HEK293 (cell line): ENCODE data around the gene FEV.
A peak's percentile ranks its signal among the peaks of the same experiment; 100 is the strongest.

Source experiments
- CTCF ChIP-seq: fragments of 450-650 bp; formaldehyde crosslinking; IDR thresholded peaks from 2 replicates; pipeline ENCODE4 v1.5.1; 2016; ENCODE audit warnings: missing biosample characterization, missing genetic modification characterization
- HIC1 ChIP-seq: fragments of 450-650 bp; formaldehyde crosslinking; IDR thresholded peaks from 2 replicates; pipeline ENCODE4 v1.5.1; 2016; ENCODE audit warnings: missing biosample characterization, missing genetic modification characterization
- KLF8 ChIP-seq: fragments of 450-650 bp; formaldehyde crosslinking; IDR thresholded peaks from 2 replicates; pipeline ENCODE4 v1.5.1; 2016; ENCODE audit warnings: missing biosample characterization, missing genetic modification characterization
- PRDM2 ChIP-seq: fragments of 450-650 bp; formaldehyde crosslinking; IDR thresholded peaks from 2 replicates; pipeline ENCODE4 v1.5.1; 2016; ENCODE audit warnings: missing biosample characterization, missing genetic modification characterization, borderline replicate concordance
- WT1 ChIP-seq: fragments of 450-650 bp; formaldehyde crosslinking; IDR thresholded peaks from 2 replicates; pipeline ENCODE4 v1.5.1; 2016; ENCODE audit warnings: missing biosample characterization, missing genetic modification characterization
- ZBTB17 ChIP-seq: fragments of 450-650 bp; formaldehyde crosslinking; IDR thresholded peaks from 2 replicates; pipeline ENCODE4 v1.5.1; 2016; ENCODE audit warnings: missing biosample characterization, missing genetic modification characterization
- ZFHX2 ChIP-seq: fragments of 450-650 bp; formaldehyde crosslinking; conservative IDR thresholded peaks from 2 replicates; pipeline ENCODE4 v1.5.1; 2016; ENCODE audit warnings: missing biosample characterization, missing genetic modification characterization
- ZFP69B ChIP-seq: fragments of 450-650 bp; formaldehyde crosslinking; IDR thresholded peaks from 2 replicates; pipeline ENCODE4 v1.5.1; 2016; ENCODE audit warnings: missing biosample characterization, missing genetic modification characterization
- ZNF2 ChIP-seq: fragments of 450-650 bp; formaldehyde crosslinking; IDR thresholded peaks from 2 replicates; pipeline ENCODE4 v1.5.1; 2016; ENCODE audit warnings: missing biosample characterization, missing genetic modification characterization
- ZNF341 ChIP-seq: fragments of 450-650 bp; formaldehyde crosslinking; IDR thresholded peaks from 2 replicates; pipeline ENCODE4; 2016; ENCODE audit warnings: low read depth, missing biosample characterization, missing genetic modification characterization
- ZNF529 ChIP-seq: fragments of 450-650 bp; formaldehyde crosslinking; IDR thresholded peaks from 2 replicates; pipeline ENCODE4 v1.5.1; 2017; ENCODE audit warnings: missing genetic modification characterization, missing biosample characterization; ENCODE audit not compliant: insufficient replicate concordance
- ZNF600 ChIP-seq: fragments of 450-650 bp; formaldehyde crosslinking; IDR thresholded peaks from 2 replicates; pipeline ENCODE4 v1.5.1; 2016; ENCODE audit warnings: missing biosample characterization, missing genetic modification characterization
- ZNF677 ChIP-seq: fragments of 450-650 bp; IDR thresholded peaks from 2 replicates; pipeline ENCODE4 v1.5.0; 2018; ENCODE audit warnings: missing biosample characterization, mild to moderate bottlenecking, missing genetic modification characterization, moderate library complexity
- ZNF785 ChIP-seq: fragments of 450-650 bp; formaldehyde crosslinking; IDR thresholded peaks from 2 replicates; pipeline ENCODE4 v1.5.1; 2016; ENCODE audit warnings: missing biosample characterization, missing genetic modification characterization
- TF ChIP-seq, protein P1 (sequence below): fragments of 450-650 bp; formaldehyde crosslinking; IDR thresholded peaks from 2 replicates; pipeline ENCODE4 v1.5.1; 2016; ENCODE audit warnings: missing biosample characterization, missing genetic modification characterization, low read depth
- TF ChIP-seq, protein P2 (sequence below): fragments of 450-650 bp; formaldehyde crosslinking; IDR thresholded peaks from 2 replicates; pipeline ENCODE4 v1.5.1; 2016; ENCODE audit warnings: missing biosample characterization, missing genetic modification characterization
- TF ChIP-seq, protein P3 (sequence below): fragments of 450-650 bp; IDR thresholded peaks from 2 replicates; pipeline ENCODE4 v1.5.1; 2018; ENCODE audit warnings: missing biosample characterization, missing genetic modification characterization
- TF ChIP-seq, protein P4 (sequence below): fragments of 450-650 bp; formaldehyde crosslinking; IDR thresholded peaks from 2 replicates; pipeline ENCODE4 v1.5.1; 2016; ENCODE audit warnings: missing biosample characterization, missing genetic modification characterization

FEV gene

DNA sequence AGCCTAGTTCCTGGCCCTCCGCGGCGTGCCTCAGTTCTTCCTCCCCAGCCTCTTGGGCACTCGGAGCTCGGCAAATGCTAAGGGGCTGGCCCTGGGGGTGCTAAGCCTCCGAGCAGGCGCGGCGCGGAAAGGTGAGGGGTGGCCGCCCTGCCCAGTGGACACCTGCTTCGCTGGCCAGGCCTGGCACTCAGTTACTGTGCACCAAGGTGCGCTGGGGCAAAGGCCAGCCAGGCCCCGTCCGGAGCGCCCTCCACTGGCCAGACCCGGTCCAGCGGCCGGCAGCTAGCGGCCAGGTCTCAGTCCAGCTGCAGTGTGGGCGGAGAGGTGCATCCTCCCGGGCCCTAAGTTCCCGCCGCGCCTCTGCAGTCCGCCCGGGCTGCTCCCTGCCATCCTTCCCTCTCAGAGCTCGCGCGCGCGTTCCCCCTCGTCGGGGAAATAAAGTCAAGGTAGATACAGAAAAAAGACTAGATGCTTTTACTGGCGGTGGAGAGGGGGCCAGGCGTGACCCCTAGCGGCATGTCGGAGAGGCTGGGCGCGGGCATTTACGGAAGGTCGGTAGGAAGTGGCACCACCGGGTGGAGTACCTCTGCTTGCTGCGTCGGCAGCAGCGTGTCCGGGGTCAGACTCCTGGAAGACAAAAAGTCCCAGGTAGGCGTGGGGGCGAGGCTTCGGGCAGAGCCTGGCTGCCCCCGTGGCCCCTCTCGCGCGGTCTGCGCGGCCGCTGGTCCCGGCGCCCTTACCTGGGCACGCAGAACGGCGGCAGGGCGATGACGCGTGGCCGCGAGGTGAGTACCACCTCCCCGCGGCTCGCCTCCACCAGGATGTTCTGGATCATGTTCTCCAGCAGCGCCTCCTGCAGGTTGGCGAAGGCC lies 17.6 kb upstream of the FEV start (continued):
- TF ChIP-seq, protein P1, sequence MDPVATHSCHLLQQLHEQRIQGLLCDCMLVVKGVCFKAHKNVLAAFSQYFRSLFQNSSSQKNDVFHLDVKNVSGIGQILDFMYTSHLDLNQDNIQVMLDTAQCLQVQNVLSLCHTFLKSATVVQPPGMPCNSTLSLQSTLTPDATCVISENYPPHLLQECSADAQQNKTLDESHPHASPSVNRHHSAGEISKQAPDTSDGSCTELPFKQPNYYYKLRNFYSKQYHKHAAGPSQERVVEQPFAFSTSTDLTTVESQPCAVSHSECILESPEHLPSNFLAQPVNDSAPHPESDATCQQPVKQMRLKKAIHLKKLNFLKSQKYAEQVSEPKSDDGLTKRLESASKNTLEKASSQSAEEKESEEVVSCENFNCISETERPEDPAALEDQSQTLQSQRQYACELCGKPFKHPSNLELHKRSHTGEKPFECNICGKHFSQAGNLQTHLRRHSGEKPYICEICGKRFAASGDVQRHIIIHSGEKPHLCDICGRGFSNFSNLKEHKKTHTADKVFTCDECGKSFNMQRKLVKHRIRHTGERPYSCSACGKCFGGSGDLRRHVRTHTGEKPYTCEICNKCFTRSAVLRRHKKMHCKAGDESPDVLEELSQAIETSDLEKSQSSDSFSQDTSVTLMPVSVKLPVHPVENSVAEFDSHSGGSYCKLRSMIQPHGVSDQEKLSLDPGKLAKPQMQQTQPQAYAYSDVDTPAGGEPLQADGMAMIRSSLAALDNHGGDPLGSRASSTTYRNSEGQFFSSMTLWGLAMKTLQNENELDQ, result no peak
- TF ChIP-seq KLF8 (tag by site-specific recombination), result peak; percentile 56; the same call in 1 of the 2 replicates
- no peak for TF ChIP-seq WT1 (tag by site-specific recombination)
- TF ChIP-seq CTCF (tag by site-specific recombination), result peak; percentile 86
- TF ChIP-seq, protein P2, sequence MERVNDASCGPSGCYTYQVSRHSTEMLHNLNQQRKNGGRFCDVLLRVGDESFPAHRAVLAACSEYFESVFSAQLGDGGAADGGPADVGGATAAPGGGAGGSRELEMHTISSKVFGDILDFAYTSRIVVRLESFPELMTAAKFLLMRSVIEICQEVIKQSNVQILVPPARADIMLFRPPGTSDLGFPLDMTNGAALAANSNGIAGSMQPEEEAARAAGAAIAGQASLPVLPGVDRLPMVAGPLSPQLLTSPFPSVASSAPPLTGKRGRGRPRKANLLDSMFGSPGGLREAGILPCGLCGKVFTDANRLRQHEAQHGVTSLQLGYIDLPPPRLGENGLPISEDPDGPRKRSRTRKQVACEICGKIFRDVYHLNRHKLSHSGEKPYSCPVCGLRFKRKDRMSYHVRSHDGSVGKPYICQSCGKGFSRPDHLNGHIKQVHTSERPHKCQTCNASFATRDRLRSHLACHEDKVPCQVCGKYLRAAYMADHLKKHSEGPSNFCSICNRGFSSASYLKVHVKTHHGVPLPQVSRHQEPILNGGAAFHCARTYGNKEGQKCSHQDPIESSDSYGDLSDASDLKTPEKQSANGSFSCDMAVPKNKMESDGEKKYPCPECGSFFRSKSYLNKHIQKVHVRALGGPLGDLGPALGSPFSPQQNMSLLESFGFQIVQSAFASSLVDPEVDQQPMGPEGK, result peak; percentile 93; the same call in 1 of the 2 replicates
- peak; percentile 97 for TF ChIP-seq ZNF600
- TF ChIP-seq ZNF341 (tag by site-specific recombination), result peak; percentile 53
- no peak for TF ChIP-seq ZFP69B (tag by site-specific recombination)
- TF ChIP-seq, protein P3, sequence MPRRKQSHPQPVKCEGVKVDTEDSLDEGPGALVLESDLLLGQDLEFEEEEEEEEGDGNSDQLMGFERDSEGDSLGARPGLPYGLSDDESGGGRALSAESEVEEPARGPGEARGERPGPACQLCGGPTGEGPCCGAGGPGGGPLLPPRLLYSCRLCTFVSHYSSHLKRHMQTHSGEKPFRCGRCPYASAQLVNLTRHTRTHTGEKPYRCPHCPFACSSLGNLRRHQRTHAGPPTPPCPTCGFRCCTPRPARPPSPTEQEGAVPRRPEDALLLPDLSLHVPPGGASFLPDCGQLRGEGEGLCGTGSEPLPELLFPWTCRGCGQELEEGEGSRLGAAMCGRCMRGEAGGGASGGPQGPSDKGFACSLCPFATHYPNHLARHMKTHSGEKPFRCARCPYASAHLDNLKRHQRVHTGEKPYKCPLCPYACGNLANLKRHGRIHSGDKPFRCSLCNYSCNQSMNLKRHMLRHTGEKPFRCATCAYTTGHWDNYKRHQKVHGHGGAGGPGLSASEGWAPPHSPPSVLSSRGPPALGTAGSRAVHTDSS (tag by site-specific recombination), result no peak
- TF ChIP-seq, protein P4, sequence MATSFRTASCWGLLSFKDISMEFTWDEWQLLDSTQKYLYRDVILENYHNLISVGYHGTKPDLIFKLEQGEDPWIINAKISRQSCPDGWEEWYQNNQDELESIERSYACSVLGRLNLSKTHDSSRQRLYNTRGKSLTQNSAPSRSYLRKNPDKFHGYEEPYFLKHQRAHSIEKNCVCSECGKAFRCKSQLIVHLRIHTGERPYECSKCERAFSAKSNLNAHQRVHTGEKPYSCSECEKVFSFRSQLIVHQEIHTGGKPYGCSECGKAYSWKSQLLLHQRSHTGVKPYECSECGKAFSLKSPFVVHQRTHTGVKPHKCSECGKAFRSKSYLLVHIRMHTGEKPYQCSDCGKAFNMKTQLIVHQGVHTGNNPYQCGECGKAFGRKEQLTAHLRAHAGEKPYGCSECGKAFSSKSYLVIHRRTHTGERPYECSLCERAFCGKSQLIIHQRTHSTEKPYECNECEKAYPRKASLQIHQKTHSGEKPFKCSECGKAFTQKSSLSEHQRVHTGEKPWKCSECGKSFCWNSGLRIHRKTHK (tag by site-specific recombination), result no peak
- TF ChIP-seq ZBTB17, result peak; percentile 70
- no peak for TF ChIP-seq PRDM2 (tag by site-specific recombination)
- peak; percentile 73 for TF ChIP-seq HIC1
- peak; percentile 71; the same call in 1 of the 2 replicates for TF ChIP-seq ZNF785
- TF ChIP-seq ZFHX2 (tag by site-specific recombination), result peak; percentile 72
- no peak for TF ChIP-seq ZNF677 (tag by site-specific recombination)
- no peak for TF ChIP-seq ZNF529 (tag by site-specific recombination)
- peak; percentile 90 for TF ChIP-seq ZNF2
